ENCODE results near the gene TBC1D14.

The TBC1D14 gene, protein sequence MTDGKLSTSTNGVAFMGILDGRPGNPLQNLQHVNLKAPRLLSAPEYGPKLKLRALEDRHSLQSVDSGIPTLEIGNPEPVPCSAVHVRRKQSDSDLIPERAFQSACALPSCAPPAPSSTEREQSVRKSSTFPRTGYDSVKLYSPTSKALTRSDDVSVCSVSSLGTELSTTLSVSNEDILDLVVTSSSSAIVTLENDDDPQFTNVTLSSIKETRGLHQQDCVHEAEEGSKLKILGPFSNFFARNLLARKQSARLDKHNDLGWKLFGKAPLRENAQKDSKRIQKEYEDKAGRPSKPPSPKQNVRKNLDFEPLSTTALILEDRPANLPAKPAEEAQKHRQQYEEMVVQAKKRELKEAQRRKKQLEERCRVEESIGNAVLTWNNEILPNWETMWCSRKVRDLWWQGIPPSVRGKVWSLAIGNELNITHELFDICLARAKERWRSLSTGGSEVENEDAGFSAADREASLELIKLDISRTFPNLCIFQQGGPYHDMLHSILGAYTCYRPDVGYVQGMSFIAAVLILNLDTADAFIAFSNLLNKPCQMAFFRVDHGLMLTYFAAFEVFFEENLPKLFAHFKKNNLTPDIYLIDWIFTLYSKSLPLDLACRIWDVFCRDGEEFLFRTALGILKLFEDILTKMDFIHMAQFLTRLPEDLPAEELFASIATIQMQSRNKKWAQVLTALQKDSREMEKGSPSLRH

DNA sequence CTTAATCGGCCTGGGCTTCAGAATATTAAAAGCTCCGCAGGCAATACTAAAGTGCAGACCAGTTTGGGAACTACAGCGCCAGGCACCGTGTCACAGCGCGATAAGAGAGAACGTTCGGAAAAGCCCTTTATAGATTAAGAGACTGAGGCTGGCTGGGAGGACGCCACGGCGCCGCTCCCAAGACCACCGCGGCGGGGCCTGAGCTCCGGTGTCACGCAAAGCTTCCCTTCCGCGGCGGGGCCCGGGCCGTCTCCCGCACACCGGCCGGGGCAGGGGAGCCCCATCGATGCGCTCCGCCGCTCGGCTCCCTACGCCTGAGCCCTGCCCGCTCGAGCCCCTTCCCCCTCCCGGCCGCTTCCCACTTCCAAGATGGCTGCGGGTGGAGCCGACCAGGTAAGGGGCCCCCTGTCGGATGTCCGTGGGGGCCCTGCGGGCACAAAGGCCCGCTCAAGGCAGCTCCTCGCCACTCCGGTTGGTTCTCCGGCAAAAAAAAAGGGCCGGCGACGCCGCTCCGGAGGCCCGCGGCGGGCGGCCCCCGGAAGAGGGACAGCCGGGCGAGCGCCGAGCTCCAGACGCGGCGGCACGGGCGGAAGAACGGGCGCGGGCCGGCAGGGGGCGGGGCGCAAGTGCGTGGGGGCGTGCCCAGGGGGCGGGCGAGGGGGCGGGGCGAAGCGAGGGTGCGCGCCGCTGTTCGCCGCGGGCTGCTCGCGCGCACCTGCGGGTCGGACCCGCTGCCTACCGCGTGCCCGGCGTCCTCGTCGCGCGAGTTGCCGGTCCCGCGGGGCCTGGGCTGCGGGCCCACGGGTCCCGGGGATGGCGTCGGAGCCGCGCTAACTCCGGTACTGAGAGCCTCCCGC lies at the start of gene TBC1D14:
Gene TBC1D14, plus strand, starts transcription at position 714 of the 857 bp plus-strand sequence. CDS start 13,564 bp downstream, outside the sequence.
- DNase-seq = peak; percentile 99

DNA sequence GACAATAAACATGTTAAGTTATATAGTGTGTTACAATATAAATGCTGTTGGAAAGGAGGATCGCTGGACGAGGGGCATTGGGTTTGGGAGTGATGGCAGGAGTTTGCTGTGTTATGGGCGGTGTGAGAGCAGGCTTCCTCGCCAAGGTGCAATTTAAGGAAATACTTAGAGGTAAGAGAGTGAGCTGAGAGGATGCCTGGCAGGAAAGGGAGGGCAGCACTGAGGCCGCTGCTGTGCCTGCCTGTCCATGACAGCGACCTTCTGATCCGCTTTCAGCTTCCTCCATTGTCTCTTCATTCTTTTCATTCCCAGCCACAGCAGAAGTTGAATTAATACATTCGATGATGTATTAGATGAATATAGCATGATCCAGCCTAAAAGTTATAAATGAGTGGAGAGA lies 41.2 kb upstream of the TBC1D14 start:
- DNase-seq = no peak

DNA sequence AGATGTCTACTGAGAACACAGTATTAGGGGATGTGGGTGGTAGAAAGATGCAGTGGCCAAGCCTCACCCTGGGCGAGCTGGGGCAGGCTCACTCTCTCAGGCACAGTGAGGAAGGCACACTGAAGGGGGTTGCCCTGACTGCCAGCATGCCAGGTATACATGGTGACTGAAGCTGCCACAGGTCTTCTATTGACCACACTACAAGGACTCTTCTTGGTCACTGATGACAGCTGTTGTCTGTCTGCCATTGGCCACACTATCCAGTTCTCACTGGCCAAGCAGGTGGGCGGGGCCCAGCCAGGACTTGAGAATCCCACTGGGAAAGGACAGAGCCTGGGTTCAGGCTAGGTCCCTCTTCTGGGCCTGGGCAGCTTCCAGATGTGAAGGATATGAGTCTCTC lies 39.7 kb upstream of the TBC1D14 start:
- DNase-seq = no peak

DNA sequence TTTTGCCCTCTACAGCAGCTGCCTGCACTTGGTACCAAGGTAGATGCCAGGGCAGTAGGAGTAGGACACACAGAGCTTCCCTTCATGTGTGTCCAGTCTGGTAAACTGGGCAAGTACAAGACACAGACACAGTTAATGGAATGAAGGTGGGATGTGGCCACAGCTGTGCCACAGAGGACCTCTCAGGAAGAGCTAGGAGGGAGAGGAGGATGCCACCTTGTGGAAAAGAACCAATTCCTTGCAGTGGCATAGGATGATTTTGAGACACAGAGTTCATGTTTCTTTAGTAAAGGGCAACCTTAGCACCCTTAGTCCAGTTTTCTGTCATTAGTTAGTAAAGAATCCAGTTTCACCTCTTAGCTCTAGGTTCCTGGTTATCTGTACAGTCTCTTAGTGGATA lies 36.3 kb upstream of the TBC1D14 start:
- no peak for DNase-seq

DNA sequence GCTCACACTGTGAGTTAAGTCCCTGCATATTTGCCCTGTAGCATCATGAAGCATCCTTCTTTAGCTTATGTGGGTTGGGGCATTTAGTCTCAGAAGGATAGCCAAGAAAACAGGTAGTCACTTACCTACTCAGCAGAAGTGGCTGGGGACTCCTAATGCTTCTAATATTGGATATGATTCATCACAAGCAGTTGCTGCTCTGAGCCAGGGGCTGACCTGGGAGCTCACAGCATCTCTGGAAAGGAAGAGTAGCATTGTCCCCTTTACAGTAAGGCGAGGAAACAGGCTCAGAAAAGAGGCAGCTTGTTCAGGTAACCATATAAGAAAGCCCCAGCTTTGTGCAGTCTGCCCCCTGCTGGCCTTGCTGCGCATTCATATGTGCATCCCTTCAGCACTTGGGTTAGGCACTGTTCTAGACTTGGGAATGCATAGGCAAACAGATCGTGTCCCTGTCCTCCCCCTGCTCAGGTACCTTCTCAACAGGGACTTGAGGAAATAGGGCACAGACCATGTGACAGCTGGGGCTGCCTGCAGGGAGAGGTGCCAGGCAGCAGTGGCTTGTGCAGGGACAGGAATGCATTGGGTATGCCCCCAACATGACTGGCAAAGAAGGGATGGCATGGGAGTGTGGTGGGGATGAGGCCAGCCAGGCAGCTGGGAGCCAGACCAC lies 35.7 kb upstream of the TBC1D14 start:
- DNase-seq = peak; percentile 62

DNA sequence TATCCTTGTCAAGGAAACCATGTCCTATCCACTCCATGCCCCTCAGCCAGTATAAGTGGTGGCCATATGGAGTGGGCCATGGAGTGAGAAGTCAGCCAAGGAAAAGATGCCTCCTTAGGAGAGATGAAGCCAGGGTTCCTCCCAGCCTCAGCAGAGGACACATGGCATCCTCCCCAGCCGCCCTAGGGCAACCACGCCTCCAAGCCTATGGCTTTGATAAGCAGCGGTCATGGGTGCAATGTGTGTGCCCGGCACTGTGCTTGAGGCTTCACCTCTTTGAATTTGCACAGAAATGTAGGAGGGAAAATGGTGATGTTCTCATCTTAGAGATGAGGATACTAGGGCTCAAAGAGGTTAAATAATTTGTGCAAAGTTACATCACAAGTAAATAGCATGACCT lies 34.6 kb upstream of the TBC1D14 start:
- DNase-seq = no peak

DNA sequence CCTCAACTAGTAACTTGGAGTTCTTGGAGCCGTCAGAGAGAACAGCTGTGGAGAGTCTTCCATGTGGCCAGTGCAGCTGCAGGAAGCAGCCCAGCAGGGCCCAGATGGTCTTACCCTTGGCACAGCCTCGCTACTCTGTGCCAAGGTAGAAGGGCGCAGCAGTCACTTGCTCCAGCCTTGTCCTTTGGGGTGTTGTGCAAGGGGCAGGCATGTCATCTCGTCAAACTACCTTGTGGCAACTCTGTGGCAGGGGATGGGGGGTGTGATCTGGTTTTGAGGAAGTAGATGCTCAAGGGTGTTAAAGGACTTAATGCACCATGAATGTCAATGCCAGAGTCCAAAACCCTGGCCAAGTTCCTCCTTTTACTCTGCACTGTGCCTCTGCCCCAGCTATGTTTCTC lies 34.2 kb upstream of the TBC1D14 start:
- DNase-seq = no peak

DNA sequence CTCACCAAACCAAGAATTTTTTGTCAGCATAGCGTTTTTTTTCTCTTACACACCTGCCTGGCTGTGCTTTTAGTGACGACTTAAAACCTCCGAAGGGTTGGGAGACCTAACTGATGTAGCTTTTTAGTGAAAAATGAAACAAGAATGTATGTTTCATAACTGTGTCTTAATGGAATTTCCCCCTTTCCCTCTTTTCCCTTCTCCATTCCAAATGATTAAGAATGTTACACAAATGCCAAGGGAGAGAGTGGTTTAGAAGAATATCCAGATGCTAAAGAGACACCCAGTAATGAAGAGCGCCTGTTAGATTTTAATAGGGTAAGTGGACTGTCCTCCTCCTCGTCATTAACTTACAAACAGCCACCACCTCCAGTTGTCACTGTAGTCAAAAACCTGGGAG lies 33.2 kb upstream of the TBC1D14 start:
- DNase-seq = no peak

DNA sequence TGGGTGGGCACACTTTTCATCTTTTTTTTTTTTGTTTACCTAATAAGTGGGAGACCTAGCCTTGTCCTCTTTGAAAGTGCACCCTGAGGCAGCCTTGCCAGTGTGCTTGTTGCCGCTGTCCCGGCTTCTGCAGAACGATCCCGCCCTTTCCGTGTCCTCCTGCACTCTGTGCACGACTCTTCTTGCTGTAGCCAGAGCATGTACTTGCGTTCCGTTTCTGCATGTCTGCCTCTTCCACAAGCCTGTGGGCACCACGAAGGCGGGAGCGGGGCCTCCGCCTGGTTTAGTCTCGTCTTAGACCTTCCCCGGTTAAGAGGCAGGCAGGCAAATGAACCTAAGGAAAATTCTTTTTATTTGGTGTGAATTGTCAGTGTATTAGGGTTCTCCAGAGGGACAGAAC lies 32.6 kb upstream of the TBC1D14 start:
- no peak for DNase-seq

DNA sequence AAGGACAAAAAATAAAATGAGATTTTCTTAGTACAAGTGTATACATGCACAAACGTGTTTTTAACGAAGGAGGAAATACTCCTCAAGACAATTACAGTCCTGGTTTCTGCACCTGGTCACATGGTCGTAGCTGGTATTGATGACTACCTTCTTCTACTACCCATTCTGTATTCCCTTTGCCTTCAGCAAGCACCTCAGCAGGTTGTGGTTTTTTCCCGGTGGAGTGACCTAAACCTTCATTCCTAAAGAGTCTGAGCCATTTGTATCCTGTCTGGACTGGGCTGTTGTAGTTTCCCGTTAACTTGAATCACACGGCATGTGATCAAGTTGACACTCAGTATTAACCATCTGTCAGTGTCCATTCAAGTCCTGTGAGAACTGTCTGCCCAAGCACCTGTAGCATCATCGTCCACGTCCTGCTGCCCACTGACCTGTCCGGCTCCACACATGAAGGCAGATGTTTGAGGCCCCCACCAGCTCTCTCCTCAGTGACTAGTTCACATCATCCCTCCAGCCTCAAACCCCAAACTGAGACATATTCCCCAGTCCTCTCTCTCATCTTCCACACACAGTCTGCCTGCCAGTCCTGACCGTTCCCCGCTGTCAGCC lies 31.1 kb upstream of the TBC1D14 start:
- DNase-seq = no peak

DNA sequence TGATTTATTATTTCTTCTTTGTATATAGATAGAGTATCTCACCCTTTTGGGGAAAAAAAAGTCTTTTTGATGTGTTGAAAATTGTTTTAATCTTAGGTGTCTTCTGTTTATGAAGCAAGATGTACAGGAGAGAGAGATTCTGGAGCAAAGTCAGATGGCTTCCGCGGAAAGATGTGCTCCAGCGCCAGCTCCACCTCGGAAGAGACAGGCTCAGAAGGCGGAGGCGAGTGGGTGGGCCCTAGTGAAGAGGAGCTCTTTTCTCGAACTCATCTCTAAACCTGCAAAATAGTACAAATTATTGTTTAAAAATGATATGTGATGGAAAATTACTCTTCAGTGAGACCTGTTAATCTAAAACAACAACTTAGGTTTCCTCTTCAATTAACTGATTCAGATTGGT lies 28.9 kb upstream of the TBC1D14 start:
- no peak for DNase-seq

DNA sequence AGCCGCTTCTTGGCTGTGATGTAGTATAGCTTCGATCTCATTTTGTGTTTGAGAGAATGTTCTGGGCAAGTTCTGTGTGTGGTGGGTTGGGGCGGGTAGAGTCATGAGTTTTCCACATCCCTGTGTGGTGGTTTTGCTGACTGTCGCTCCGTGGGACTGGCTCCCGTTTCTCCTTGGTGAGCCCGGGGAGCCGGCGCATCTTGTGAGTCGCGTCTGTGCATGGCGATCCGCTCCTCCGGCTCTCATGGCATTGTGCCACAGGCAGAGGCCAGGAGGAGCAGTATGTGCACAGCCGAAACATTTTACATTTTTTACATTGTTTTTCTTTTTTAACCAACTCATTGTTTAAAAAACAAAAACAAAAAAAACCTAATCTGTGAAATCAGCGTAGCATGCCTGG lies 27.7 kb upstream of the TBC1D14 start:
- no peak for DNase-seq

DNA sequence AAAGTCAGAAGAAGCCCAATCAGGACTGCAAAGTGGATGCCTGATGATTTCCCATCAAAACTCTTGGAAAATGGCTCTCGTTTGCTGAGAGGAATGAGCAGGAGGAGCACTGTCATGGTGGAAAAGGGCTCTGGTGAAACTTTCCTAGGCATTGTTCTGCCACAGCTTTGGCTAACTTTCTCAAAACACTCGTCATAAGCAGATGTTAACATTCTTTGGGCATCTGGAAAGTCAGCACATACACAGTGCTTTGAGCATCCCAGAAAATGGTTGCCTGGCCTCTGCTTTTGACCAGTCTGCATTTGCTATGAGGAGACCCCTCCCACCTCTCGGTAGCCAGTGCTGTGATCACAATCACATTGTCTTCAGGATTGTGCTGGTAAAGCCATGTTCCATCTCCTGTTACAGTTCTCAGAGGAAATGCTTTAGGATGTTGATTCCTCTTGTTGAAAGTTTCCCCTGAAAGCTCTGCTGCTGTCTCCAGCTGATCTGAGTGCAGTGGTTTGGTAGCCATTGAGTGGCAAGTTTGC lies 25.2 kb upstream of the TBC1D14 start:
- no peak for DNase-seq

DNA sequence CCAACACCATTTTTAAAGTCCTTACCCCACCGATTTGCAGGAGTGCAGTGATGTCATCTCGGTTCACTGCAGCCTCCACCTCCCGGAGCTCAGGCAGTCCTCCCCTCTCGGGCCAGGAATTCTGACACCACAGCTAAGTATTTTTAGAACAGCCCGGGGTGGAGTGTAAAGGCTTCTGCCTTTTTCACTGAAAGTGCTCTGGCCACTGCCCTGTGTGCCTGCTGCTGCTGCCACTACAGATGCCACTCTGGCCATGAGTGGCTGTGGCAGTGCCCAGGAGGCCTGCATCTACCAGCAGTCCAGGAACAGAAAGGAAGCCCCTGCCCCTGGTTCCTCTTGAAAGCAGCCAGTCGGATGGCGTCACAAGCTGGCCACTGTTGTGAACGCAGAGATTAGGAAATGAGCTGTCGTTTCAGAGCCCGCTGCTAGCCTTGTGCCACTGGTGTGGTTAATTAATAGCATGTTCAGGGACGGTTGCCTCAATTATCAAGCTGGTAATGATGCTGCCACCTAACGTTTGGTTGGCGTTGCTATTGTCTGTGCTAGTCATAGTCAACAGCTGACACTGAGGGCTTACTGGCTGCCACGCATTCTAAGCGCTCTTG lies 23.6 kb upstream of the TBC1D14 start:
- DNase-seq = peak; percentile 67

DNA sequence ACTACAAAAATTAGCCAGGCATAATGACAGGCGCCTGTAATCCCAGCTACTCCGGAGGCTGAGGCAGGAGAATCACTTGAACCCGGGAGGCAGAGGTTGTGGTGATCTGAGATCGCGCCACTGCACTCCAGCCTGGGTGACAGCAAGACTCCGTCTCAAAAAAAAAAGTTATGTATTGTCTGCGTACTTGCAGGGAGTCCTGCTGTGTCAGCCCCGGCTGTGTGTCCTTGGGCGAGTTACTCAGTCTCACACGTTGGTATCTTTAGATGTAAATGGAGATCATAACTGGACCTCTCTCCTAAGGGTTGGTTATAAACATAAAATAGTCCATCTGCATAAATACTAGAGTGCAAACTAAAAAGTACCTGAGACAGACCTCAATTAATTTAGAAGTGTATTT lies 22.7 kb upstream of the TBC1D14 start:
- no peak for DNase-seq

DNA sequence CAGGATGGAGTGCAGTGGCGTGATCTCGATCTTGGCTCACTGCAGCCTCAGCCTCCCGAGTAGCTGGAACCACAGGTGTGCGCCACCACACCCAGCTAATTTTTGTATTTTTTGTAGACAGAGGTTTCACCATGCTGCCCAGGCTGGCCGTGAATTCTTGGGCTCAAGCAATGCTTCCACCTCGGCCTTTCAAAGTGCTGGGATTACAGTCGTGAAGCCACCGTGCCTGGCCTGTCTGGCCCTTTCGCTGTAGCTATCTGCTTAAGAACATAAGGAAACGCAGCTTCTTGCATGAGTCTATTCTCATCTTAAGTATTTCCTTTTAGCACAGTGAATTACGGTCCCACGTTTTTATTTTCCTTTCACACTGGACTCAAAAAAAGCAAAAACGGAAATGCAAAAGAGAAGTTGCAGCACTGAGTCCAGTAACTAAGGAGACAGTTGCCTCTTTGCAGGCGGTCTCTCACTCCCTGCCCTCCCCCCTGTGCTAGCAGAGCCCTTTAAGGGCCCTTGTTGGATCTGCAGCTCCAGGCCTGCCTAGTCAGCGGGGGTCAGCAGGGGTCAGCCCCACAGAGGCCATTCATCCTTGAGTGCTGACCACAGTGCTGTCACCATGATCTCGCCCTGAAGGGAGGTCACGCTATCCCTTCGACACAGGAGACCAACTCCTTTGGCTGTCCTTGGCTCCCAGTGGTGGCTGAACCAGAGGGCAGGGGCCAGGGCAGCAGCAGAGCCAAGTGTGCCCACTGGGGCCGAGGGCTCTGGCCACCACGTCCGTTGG lies 21.8 kb upstream of the TBC1D14 start:
- no peak for DNase-seq

DNA sequence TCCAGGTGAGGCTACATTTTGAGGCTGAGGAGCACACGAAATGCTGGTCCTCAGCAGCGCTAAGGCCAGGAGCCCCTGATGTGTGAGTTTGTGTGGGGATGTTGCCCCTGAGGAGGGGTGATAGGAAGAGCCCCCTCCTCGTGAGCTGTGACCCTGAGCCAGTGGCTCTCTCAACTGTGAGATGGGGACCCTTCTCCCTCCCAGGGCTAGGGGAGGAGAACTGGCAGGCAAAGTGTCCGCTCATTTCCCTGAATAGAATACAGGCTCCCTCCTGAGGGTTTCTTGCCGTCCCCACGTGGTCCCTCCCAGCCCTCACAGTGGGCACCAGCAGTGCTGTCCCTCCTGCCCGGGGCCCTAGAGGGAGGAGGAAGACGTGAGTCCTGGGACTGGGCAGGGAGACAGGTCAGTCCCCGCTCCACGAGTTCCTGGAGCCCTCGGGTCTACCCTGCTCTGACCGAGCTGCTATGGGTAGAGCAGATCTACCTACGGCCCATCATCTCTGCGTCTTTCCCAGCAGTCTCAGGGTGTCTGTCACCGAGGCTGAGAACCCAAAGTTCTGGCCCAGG lies 21.0 kb upstream of the TBC1D14 start:
- DNase-seq = no peak

DNA sequence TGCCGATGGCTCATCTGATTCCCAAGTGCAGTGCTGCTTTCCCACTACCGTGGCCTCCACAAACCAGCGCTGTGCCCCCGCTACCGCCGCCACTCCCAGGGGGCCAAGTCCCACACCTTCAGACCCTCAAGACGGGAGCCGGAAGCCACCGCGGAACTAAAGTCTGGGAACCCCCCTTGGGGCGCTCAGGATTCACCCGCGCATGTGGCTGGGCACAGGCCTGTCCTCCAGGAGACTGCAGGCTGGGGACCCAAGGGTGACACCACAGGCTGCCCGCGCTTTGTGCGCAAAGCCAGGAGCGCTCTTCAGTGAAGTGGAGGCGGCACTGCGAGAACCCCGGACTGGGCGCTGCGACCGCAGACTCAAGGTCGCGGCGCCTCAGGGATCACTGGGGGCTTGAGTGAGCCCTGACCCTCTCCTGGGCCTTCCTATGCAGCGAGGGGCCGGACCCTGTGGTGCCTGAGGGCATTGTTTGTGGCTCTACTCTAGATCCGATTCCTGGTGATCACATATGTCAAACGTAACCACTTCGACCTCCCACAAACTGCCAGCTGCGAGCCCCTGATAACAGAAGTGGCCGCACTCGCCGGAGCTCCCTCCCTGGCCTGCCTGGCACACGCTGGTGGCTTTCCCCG lies 20.4 kb upstream of the TBC1D14 start:
- DNase-seq = no peak

DNA sequence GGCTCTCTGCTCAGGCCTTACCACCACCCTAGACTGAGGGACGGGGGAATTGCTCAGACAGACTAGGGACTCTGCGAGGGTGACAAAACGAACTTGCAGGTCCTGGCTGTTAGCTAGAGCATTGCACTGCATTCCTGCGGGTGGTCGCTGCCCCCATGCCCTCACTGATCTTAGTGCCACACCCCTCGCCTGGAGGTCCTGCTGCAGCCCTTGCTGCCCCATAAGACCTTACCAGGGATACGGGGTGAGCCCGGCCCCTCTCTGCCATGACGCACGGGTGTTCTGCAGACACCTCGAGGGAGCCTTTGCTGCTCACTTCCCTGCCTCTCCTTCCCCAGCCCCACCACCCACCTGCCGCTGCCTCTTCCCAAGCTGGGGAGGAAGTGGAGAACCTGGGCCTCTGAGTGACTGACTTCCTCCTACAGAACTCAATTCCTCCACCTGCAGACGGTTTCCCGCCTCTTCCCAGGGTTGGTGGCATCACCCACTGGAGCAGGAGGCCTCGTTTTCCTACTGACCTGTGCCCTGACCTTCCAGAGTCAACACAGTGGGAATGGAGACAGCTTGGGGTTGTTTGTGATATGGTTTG lies 19.8 kb upstream of the TBC1D14 start:
- no peak for DNase-seq

DNA sequence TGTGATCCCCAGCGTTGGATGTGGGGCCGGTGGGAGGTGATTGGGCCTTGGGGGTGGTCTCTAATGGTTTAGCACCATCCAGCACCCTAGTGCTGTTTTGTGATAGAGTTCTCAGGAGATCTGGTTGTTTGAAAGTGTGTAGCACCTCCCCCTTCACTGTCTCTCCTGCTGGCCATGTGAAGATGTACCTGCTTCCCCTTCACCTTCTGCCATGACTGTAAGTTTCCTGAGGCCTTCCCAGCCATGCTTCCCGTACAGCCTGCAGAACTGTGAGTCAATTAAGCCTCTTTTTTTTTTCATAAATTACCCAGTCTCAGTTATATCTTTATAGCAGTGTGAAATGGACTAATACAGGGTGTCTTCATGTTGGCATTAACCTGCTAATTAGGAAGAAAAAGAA lies 19.3 kb upstream of the TBC1D14 start:
- no peak for DNase-seq
